MCF 10A (cell line): ENCODE results near the gene HSPA1L. TPM values are rescaled to one million over a fixed set of nuclear protein-coding genes. Genes with fewer than 3 reads are reported as not detected.
A peak's percentile ranks its signal among the peaks of the same experiment; 100 is the strongest.

ENCODE experiments used
- BruUV-seq: library from RNA; stranded (reverse); fragments of 400-500 nt; replicated peaks from 2 replicates; lab custom pipeline; 2021; lab: Mats Ljungman, UMichigan
- CTCF ChIA-PET: fragments of 300-600 bp; sonication (Branson Sonifier 250); formaldehyde crosslinking; extraction: SDS; loops from one replicate; lab custom pipeline; 2021; ENCODE audit warnings: antibody characterized with exemption, inconsistent platforms; lab: Yijun Ruan, JAX
- POLR2A ChIA-PET: fragments of 300-600, 350-650 bp; sonication (Branson Sonifier 250); formaldehyde crosslinking; extraction: SDS; loops from one replicate; lab custom pipeline; 2020; ENCODE audit warnings: antibody characterized with exemption, inconsistent platforms; lab: Yijun Ruan, JAX
- DNase-seq: peaks from one replicate; pipeline ENCODE4 v3.0.0-alpha.2; 2018; ENCODE audit not compliant: unreplicated experiment
- H3K27ac Mint-ChIP-seq: one replicate; pipeline ENCODE4 v1.8.0; 2022; ENCODE audit warnings: mild to moderate bottlenecking, low read depth, mixed read lengths; ENCODE audit not compliant: unreplicated experiment
- H3K27me3 Mint-ChIP-seq: one replicate; pipeline ENCODE4 v1.8.0; 2022; ENCODE audit warnings: mixed read lengths; ENCODE audit not compliant: insufficient read depth, unreplicated experiment
- H3K36me3 Mint-ChIP-seq: one replicate; pipeline ENCODE4 v1.8.0; 2022; ENCODE audit warnings: mild to moderate bottlenecking, moderate library complexity, mixed read lengths; ENCODE audit not compliant: insufficient read depth, unreplicated experiment
- H3K4me1 Mint-ChIP-seq: one replicate; pipeline ENCODE4 v1.8.0; 2022; ENCODE audit warnings: mixed read lengths; ENCODE audit not compliant: insufficient read depth, unreplicated experiment
- H3K4me3 Mint-ChIP-seq: one replicate; pipeline ENCODE4 v1.8.0; 2022; ENCODE audit warnings: mild to moderate bottlenecking, moderate library complexity, mixed read lengths; ENCODE audit not compliant: unreplicated experiment
- H3K9me3 Mint-ChIP-seq: one replicate; pipeline ENCODE4 v1.8.0; 2022; ENCODE audit warnings: mixed read lengths; ENCODE audit not compliant: unreplicated experiment
- intact Hi-C: fragments of 100-400 bp; cut with micrococcal nuclease; formaldehyde crosslinking; loops from 2 replicates; pipeline ENCODE4 v1.14.1; 2022
- total RNA-seq: library from RNA; stranded (reverse); gene quantifications from 2 replicates; pipeline ENCODE4 v1.2.3, GENCODE V29; 2022
- TF ChIP-seq, protein P1 (sequence below): fragments of 200-600 bp; IDR thresholded peaks from one replicate; pipeline ENCODE4 v1.8.0; 2022; ENCODE audit warnings: antibody characterized with exemption, mild to moderate bottlenecking; ENCODE audit not compliant: unreplicated experiment

Gene HSPA1L
- total RNA-seq, 1 experiment from 2014 or later, result 0.35 TPM

DNA sequence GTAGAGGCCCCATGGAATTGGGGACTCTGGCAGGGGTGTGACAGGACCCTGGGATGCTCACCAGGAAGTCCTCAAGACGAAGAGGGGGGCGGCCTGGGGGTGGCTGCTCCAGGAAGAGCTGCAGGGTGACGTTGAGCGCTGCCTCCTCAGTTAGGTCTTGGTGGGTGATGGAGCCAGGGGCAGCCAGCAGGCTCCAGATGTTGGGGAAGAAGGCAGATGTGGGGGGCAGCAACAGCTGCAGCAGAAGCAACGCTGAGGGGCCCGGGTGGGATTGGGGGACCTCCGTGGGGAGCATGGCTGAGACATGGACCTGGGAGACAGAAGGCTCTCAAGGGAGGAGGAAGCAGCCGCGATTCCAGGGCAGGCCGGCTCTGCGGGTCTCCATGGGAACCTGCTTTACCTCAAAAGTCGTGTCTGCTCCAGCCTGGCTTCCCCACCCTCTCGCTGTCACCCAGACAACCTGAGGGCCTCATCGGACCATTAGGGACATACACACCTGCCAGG is 38.5 kb downstream of the HSPA1L start:
- DNase-seq, result no peak
- no peak overlapping the region for H3K27ac Mint-ChIP-seq
- BruUV-seq, result no TSS peak
- H3K36me3 Mint-ChIP-seq, result peaks cover 27% of the 10 kb centered on the region
- intact Hi-C loops, result loop anchor here (10.0 kb wide), 1 partner anchor 232 kb away; the partner anchor contains the start of genes ATP6V1G2, DDX39B and NFKBIL1
- peaks cover 26% of the 10 kb centered on the region for H3K4me1 Mint-ChIP-seq
- H3K9me3 Mint-ChIP-seq, result no peaks in the 10 kb centered on the region
- ChIA-PET POLR2A (interaction anchor here (0.9 to 2.2 kb wide), 7 partner anchors 12 to 59 kb away, joined by 4 to 14 read pairs (median 6); partner anchors contain the start of genes CLIC1 and HSPA1B), CTCF (no interaction called here)
- TF ChIP-seq, protein P1, sequence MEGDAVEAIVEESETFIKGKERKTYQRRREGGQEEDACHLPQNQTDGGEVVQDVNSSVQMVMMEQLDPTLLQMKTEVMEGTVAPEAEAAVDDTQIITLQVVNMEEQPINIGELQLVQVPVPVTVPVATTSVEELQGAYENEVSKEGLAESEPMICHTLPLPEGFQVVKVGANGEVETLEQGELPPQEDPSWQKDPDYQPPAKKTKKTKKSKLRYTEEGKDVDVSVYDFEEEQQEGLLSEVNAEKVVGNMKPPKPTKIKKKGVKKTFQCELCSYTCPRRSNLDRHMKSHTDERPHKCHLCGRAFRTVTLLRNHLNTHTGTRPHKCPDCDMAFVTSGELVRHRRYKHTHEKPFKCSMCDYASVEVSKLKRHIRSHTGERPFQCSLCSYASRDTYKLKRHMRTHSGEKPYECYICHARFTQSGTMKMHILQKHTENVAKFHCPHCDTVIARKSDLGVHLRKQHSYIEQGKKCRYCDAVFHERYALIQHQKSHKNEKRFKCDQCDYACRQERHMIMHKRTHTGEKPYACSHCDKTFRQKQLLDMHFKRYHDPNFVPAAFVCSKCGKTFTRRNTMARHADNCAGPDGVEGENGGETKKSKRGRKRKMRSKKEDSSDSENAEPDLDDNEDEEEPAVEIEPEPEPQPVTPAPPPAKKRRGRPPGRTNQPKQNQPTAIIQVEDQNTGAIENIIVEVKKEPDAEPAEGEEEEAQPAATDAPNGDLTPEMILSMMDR, result no peak
- no peaks in the 10 kb centered on the region for H3K27me3 Mint-ChIP-seq
- H3K4me3 Mint-ChIP-seq, result peak overlapping the region; percentile 26

DNA sequence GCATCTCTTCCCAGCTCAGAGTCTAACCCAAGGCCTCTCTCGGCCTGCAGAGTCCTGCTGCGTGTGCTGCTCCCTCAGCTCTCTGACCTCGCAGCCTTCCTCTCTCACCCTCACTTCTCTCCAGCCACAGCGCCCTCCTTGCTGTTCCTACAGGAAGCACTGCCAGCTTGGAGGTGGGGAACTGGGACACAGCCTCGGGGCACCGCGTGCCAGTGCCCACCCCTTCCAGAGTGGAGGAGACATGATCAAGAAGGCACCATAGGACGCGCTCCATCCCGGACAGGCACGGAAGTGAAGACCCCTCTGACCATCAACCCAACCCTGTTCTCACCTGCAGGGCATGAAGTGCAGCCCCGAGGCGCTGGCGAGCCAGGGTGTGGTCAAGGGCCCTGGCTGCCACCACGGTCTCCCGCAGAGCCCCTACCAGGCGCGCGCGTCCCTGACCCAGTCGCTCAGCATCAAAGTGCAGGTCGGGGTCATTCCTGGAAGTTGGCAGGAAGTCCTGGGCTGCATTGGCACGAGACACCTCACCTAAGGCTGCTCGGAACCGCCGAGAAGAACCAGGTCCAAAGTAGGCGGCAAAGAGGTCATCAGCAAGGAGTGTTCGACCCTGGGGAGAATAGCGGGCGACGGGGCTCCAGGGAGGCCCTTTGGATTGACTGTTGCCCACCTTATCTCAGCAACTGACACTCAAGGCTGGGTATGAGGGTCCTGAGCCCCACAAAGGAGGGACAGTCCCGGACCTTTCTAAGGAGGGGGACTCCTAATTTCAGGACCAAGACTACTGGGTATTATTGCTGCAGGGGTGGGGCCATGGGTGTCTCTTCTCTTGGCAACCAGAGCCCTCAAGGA is 39.2 kb downstream of the HSPA1L start:
- H3K27me3 Mint-ChIP-seq, result no peaks in the 10 kb centered on the region
- peak overlapping the region; percentile 30 for H3K4me3 Mint-ChIP-seq
- ChIA-PET CTCF (interaction anchor here (0.6 to 1.3 kb wide), 6 partner anchors 10 to 57 kb away, joined by 3 to 4 read pairs (median 3); partner anchors contain the start of gene VARS1), POLR2A (interaction anchor here (0.6 to 2.0 kb wide), 18 partner anchors 12 to 99 kb away, joined by 3 to 17 read pairs (median 4); partner anchors contain the start of genes CLIC1, HSPA1A, HSPA1B and HSPA1L)
- intact Hi-C loops, result loop anchor here (1.0 to 10.0 kb wide), 2 partner anchors 87 to 231 kb away; partner anchors contain the start of genes ATP6V1G2, DDX39B and NFKBIL1
- no peak for DNase-seq
- peaks cover 20% of the 10 kb centered on the region for H3K36me3 Mint-ChIP-seq
- TF ChIP-seq, protein P1, result no peak
- H3K27ac Mint-ChIP-seq, result peak overlapping the region; percentile 73
- peaks cover 26% of the 10 kb centered on the region for H3K4me1 Mint-ChIP-seq
- no peaks in the 10 kb centered on the region for H3K9me3 Mint-ChIP-seq
- BruUV-seq, result no TSS peak

DNA sequence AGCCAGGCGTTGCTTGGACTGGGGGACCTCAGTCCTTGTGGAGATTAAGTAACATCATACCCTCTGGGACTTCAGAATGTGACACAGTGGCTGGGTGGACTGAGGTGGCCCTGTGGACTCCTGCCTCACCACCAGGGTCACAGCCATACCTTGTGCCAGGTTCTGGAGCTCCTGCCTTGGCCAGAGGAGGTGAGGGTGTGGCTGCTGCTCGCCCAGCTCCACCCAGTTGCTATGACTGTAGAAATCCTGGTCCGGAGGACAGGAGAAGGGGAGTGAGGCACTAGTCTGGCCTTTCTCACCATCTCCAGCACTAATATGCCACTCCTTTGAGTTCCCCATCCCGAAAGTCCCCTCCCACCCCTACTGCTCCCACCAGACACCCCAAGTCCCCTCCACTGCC is 39.9 kb downstream of the HSPA1L start:
- H3K36me3 Mint-ChIP-seq, result peaks cover 20% of the 10 kb centered on the region
- TF ChIP-seq, protein P1, result no peak
- ChIA-PET POLR2A (interaction anchor here (0.6 to 2.0 kb wide), 22 partner anchors 10 to 211 kb away, joined by 3 to 17 read pairs (median 4); partner anchors contain the start of genes CFB, CLIC1, HSPA1A and HSPA1B), CTCF (interaction anchor here (0.6 to 1.3 kb wide), 7 partner anchors 11 to 57 kb away, joined by 3 to 4 read pairs (median 3); partner anchors contain the start of gene VARS1)
- peak overlapping the region; percentile 30 for H3K4me3 Mint-ChIP-seq
- no TSS peak for BruUV-seq
- H3K4me1 Mint-ChIP-seq, result peaks cover 26% of the 10 kb centered on the region
- intact Hi-C loops, result loop anchor here (1.0 to 10.0 kb wide), 2 partner anchors 88 to 230 kb away; partner anchors contain the start of genes ATP6V1G2, DDX39B and NFKBIL1
- peak; percentile 43 for DNase-seq
- no peaks in the 10 kb centered on the region for H3K9me3 Mint-ChIP-seq
- H3K27ac Mint-ChIP-seq, result peak overlapping the region; percentile 73
- no peaks in the 10 kb centered on the region for H3K27me3 Mint-ChIP-seq
